Adrenal gland (tissue), 5 donors: ENCODE data around the gene CADPS.

ENCODE experiments used
- POLR2A ChIP-seq, 2 donors: fragments of 450-650 bp; IDR thresholded peaks; one replicate each; pipeline ENCODE4 v1.6.1; 2017; ENCODE audit warnings: antibody characterized with exemption in 2 of 2, mild to moderate bottlenecking in 2 of 2, moderate library complexity in 1 of 2
- TF ChIP-seq, protein P1 (sequence below), 6 experiments: fragments of 450-650 bp in 4 of 6; fragments of 200-600 bp in 2 of 6; sonication (generic) in 1 of 6; IDR thresholded peaks; 1 replicate in 5 of 6; 2 replicates in 1 of 6; pipeline versions ENCODE4 v1.5.1 to v1.8.0; 2016 to 2021; ENCODE audit warnings: antibody characterized with exemption in 6 of 6, mild to moderate bottlenecking in 2 of 6, moderate library complexity in 1 of 6
- donor health status: DM: no; HTN: no; CAD: no.

DNA sequence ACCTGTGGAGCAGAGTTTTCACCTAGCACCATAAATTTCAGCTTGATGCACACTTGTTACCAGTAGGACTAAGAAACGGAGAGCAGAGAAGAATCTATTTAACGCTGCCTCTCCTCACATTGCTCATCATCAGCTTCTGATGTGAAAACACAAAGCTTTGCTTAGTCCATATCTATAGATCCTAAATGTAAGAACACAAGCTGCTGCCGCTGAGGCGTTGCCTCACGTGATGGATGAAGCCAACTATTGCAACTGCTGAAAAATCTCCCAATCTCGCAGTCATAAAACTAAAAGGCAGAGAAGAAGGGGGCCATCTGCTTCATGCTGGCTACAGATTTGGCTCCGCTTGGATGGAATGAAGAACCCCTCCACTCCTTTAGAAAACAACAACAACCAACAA lies 42.7 kb downstream of the CADPS start:
- TF ChIP-seq, protein P1, sequence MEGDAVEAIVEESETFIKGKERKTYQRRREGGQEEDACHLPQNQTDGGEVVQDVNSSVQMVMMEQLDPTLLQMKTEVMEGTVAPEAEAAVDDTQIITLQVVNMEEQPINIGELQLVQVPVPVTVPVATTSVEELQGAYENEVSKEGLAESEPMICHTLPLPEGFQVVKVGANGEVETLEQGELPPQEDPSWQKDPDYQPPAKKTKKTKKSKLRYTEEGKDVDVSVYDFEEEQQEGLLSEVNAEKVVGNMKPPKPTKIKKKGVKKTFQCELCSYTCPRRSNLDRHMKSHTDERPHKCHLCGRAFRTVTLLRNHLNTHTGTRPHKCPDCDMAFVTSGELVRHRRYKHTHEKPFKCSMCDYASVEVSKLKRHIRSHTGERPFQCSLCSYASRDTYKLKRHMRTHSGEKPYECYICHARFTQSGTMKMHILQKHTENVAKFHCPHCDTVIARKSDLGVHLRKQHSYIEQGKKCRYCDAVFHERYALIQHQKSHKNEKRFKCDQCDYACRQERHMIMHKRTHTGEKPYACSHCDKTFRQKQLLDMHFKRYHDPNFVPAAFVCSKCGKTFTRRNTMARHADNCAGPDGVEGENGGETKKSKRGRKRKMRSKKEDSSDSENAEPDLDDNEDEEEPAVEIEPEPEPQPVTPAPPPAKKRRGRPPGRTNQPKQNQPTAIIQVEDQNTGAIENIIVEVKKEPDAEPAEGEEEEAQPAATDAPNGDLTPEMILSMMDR (IDR thresholded peaks at IDR 0.05), result no peak
- TF ChIP-seq POLR2A (IDR thresholded peaks at IDR 0.05), result no peak
